GM19025 (cell line): Measurements from ENCODE around the gene EPC1.

Experiments
- ATAC-seq: cut with Tn5 transposase; IDR thresholded peaks from one replicate; pipeline ENCODE4 v1.9.1; 2021; ENCODE audit warnings: mild to moderate bottlenecking, low read depth, moderate library complexity; ENCODE audit not compliant: unreplicated experiment

Gene EPC1

DNA sequence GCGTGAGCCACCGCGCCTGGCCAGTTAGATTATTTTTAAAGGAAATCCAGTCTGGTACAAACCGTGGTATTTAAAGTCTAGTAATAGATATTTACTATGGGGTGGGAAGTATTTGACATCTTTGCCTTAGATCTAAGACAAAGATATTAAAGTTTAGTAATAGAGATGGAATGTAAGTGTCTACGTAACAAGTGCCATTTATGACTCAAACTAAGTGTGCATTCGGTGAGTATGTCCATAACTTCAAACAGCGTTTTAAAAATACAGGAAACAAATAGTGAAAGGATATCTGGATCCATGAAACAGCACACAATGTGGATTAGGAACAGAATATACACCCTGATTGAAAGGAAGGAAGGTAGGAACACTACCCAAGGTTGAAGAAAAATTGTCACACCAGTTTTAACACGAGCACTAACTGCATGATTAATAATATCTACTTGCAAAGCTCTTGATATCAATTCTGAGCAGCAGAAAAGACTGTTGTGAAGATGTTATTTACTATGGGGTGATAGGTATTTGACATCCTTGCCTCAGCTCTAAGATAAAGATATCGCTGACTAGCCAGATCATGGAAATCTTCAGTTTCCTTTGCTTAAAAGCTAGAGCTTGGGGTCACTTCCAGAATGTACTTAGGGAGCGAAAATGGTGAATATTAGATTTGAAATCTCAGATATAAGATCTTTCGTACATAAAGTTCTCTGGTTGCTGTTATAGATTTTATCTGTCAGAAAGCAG is 48.7 kb downstream of the EPC1 start:
- ATAC-seq: no peak

DNA sequence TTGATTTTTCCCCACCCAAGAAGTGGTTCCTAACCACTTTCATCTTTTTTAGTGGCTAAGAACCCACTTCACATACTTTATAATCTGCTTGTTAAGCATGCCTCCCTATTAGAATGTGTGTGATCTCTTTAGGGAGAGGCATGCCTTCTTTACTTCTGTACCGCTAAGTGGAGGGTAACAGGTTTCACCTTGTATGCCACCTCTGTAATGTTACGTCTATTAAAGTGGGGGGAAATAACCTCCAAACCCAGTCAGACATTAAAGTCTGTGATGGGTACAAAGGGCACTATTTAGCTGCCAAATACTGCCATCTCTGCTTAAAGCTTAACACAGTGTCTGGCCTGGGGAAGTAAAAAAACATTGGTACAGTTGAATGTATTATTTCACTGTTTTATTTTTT is 51.9 kb downstream of the EPC1 start:
- ATAC-seq: no peak

DNA sequence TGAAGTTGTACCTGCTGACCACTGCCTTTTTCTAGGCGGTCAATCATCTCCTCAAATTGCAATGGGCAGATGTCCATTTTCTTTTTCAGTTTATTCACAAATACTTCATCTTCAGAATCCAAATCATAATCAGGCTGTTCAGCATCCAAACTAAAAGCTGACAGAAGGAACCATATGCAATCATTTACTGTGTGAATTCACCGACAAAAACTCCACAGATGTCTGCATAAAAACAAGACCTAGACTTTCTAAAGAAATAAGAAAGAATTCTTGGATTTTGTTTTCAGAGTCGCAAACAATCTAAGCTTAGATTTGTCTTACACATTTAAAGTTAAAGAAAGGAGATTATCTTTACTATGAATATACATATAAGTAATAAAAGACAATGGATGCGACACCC is 53.4 kb downstream of the EPC1 start:
- ATAC-seq: no peak

DNA sequence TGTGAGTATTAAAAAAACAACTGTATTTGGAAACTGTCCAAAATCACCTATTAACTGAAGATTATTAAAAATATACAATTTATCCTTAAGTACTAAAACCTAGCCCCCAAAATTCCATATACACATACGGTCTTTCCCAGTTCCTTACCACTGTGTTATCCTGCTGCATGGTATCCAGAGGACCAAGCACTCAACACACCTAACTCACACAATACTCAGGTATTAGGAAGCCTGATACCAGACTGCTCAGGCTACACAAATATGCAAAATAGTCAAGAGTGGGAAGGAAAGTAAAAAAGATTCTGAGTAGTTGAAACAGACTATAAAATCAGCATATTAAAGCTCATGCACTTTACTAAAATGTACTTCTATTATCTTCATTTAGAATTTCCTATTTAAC is 67.2 kb downstream of the EPC1 start:
- ATAC-seq: no peak

DNA sequence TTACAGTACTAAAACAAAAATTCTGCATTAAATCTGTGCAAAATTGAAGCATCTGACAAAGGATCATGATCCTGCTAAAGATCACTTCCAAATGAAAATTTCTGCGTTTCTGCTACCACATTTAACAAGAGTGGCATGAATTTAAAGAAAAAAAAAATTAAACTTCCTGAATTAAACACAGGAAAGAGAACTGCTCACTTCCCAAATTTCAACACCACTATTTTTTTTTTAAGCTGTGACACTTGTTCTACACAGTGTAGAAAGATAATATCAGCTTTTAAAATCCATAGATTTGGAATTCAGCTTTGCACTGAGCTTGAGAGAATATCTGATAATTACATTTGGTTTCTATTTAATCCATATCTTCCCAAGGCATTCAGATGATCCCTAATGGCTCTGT is 73.6 kb downstream of the EPC1 start:
- no peak for ATAC-seq

DNA sequence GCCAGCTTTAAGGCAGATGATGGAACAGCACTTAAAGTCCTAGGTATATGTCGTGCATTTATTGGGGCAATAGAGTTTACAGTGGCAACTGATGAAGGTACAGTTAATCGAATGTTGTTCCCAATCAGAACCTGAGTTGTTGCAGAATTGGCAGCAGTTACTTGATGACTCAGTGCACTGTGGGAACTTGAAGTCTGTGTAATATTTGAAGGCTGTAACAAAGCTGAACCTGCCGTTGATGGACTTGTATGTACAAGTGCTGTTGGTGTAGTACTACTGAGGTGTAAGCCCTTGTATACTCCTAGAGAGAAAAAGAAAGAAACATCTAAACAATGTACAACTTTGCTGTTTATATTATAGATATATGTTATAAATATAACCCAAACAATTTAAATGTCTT is 75.3 kb downstream of the EPC1 start:
- ATAC-seq: no peak

DNA sequence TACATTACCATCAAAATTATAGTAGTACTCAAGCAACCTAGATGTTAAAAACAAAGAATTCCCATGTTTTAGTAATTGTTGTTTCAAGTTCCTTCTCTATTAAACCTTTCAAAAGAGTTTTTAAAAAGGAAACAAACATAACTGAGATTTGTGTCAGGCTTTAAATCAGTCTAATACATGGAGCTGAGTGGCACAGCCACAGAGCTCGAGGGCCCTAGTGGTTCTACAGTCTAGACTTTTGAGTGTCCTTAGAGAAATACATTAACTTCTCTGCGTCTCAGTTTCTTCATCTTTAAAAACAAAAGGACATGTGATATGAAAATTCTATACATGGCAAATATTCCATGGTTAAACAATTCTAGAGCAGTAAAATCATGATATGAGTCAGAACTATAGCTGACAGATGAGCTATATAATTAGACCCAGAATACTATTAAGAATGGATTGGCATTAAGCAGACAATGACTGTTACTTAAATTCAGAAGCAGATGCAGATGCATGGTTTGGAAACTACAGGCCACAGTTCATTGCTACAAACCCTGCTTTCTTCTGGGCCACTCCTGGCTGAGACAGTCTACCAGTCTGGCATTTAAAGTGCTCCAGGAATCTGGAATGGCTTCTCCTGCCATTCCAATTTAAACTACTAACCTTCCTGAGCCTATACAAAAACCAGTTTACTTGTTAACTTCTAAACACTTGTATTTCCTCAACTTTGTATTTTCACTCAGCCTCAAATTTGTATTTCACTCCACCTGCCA is 77.4 kb downstream of the EPC1 start:
- ATAC-seq: no peak

DNA sequence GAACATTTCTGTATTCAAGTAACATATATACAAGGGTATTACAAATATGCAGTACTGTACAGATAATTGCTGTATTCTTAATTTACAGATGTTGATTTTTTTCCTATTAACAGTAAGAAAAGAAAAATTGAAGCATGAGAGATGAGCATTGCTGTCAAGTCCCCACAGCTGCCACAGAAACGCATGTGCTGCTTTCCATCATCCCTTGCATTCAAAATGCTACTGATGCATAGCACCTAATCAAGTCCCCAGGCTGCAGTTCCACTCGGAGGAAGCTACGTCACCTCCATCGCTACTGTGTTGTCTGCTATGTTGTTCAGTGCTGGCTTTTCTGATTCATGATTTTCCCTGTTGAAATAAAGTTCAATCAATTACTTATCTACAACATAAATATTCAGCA is 78.2 kb downstream of the EPC1 start:
- no peak for ATAC-seq

DNA sequence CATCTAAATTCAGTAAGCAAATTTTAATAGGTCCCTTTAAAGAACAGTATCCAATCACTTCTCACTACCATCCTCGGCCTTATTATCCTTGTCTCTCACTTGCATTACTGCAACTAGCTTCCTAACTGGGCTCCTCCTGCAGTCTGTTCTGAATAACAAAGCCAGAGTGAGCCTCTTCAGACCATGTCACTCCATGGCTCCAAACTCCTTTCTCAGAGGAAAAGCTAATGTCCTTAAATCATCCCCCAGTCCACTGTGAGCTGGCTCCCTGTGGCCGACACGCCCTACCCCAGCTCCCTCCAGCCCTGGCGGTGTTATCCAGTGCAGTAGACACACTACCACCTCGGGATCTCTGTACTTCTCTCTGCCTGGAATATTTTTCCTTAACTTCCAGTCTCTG is 80.0 kb downstream of the EPC1 start:
- no peak for ATAC-seq

DNA sequence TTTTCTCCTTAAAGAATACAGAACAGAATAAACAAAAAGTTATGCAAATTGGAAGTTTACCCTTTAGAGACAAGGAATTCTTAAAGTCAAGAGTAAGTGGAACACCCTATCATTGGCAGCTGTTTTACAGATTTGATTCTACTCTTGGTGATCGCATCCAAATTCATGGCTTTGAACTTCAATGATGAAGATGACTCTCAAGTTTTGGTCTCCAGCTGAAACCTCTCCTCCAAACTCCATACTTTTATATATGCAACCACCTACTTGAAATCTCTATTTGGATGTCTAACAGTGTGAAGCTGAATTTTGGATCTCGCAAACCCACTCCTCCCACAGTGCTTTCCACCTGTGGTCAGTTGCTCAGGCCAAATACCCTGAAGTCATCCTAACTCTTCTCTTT is 80.4 kb downstream of the EPC1 start:
- no peak for ATAC-seq

DNA sequence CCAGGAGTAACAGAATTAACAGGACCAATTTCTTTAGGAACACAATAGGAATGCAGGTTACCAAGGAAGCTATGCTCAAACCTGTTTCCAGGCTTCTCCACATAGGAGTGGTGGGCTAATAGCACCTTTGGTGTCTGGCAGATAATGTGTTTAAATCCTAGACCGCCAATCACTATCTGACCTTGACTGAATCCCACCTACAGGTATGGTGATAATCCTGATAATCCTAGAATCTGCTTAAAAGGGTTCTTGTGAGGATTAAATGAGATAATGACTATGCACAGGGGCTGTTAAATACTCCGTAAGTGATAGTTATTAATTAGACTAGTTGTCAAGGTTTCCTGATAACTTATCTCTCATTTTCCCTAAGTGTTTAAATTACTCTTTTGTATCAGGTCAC is 81.2 kb downstream of the EPC1 start:
- no peak for ATAC-seq

DNA sequence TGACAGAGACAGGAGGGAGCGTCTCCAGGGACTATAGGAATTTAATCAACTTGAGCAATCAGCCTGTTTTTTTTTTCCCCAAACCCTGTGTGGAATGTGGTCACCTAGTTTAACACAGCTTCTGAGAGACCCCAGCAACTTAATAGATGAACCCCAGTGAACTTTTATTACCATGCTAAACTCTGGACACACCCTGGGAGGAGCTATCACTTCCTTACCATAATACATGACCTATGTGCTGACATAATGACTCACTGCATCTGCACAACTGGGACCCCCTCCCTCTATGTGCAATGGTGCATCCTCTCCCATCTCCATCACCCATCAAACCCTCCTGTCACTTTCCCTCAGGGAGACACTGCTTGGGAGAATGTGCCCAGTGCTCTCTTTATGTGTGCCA is 83.7 kb downstream of the EPC1 start:
- no peak for ATAC-seq

DNA sequence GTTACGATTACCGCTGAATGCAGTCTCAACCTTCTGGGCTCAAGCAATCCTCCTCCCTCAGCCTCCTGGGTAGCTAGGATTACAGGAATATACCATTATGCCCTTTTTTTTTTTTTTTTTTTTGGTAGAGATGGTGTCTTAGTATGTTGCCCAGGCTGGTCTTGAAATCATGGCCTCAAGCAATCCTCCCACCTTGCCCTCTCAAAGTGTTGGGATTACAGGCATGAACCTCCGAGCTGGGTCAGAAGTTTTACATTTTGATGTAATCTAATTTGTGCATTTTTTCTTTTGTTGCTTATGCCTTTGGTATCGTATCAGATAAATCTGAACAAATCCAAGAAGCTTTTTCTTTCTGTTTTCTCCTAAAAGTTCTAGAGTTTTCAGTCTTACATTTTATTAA is 87.4 kb downstream of the EPC1 start:
- ATAC-seq: no peak

DNA sequence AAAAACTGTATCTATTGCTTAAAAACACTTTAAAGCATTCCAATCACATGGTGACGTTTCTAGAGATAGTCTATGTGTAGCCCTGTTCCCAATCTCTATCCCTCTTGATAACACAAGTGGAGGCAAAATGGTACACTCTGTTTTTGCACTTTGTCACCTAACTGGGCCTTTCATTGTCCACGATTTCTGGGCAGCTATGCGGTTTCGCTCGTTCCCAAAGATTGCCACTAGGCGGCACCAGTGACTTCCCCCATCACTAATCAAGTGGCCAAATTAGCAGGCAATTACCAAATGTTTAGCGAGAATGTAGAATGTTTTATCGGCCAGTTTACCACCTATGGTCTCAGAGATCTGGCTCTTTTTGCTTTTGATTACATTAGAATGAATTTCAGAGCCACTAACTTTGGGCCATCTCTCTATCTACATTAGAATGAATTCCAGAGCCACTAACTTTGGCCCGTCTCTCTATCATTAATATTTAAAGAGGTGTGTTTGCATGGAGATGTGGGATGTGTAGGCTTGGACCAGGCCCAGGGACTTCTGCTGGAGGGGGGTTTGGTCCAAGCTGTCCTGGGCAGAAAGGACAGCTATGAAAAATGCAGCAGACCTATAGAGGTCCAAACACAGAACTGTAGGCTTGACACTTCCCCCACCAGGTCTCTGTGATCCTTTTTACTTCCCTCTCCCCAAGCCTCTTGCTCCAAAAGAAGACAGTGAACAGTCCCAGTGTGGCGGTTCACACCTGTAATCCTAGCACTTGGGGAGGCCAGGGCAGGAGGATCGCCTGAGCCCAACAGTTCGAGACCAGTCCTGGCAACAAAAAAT is 90.1 kb downstream of the EPC1 start:
- peak; percentile 51 for ATAC-seq

DNA sequence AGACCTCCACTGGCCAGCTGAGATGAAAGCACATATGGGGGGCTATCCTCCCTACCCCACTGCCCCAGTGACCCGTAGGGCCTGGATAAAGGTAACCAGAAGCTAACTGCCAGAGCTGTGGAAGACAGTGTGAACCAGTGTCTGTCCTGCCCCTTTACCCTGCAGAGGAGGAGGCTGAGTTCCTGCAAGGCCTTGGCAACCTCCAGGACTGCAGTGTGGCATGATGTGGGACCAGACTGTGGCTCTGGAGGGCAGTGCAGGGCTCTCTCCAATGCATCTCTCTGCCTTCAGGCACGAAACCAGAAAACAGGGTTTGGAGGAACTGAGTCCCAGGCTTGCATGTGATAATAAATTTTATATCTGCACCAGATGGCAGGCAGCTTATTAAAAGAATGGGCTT is 93.1 kb downstream of the EPC1 start:
- no peak for ATAC-seq

DNA sequence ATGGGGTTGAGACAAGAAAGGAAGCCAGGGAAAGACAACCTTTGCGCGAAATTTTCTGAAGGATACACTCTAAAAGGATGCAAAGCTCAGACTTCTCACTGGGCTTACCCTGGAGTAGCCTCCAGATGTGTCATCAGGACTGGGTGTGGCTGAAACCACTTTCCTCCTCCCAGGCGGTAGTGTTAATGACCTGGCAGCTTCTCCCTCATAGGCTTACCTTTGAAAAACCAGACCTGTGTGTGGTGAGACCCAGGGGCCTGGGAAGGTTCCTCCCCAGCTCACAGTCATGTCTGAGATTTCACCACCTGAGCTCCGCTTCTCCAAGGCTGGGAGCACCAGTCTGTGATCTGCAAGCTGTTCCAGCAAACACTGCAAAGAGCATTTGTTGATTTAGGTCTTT is 93.7 kb downstream of the EPC1 start:
- ATAC-seq: no peak

DNA sequence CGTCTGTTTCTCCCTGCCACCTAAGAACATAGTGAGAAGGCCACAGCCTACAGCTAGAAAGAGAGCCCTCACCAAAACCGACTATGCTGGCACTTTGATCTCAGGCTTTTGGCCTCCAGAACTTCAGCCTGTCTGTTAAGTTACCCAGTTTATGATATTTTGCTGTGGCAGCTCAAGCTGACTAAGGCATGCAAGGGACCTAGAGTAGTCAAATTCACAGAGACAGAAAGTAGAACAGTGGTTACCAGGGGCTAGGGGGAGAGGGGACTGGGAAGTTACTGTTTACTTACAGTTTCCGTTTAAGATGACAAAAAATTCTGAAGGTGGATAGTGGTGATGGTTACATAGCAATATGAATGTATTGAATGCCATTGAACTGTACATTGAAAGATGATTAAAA is 96.5 kb downstream of the EPC1 start:
- peak; percentile 80 for ATAC-seq

DNA sequence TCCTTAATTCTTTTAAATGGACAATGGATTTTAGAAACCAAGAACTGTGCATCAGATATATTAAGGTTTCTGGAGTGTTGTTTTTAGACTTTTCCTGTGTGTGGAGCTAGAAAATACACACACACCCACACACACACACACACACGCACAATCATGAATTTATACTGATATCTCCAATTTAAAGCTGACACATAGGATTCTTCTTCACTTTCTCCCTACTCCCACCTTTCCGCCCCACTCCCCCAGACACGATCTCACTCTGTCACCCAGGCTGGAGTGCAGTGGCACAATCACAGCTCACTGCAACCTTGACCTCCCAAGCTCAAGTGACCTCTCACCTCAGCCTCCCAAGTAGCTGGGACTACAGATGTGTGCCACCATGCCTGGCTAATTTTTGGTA is 100.3 kb downstream of the EPC1 start:
- ATAC-seq: no peak

DNA sequence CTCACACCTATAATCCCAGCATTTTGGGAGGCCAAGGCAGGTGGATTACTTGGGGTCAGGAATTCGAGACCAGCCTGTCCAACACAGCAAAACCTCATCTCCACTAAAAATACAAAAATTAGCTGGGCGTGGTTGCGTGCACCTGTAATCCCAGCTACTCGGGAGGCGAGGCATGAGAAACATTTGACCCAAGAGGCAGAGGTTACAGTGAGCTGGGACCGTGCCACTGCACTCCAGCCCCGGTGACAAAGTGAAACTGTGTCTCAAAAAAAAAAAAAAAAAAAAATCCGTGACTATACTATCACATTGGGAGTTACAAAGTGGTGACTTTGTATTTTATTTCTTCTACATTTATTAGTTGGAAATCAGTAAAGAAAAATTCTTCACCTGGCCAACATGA is 101.2 kb downstream of the EPC1 start:
- no peak for ATAC-seq

DNA sequence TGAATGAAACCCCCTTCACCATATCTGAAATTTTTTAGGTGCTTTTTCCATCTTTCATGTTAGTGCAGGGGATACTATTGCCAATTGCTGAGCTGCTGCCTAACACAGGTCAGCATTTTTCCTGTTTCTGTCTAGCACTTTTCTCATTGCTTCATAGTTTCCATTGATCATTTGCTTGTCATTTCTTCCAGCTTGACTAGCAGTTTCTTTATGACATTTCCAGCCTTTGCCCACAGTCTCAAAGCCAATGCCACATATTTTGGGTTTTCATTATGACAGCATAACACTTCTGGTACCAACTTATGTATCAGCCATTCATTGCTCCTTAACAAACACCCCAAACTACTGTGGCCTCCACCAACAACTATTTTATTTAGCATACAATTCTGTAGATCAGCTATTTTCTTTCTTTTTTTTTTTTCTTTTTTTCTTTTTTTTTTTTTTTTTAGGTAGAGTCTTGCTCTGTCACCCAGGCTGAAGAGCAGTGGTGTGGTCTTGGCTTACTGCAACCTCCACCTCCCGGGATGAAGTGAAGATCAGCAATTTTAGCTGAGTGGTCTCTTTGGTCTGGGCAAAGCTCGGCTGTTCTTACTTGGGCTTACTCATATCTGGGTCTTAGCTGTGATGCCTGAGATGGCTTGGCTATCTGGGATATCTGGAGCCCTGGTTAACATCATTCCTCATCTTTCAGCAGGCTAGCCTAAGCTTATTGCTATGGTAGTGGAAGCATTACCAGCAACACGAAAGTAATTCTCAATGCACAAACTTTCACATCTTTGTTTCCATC is 102.3 kb downstream of the EPC1 start:
- ATAC-seq: no peak

DNA sequence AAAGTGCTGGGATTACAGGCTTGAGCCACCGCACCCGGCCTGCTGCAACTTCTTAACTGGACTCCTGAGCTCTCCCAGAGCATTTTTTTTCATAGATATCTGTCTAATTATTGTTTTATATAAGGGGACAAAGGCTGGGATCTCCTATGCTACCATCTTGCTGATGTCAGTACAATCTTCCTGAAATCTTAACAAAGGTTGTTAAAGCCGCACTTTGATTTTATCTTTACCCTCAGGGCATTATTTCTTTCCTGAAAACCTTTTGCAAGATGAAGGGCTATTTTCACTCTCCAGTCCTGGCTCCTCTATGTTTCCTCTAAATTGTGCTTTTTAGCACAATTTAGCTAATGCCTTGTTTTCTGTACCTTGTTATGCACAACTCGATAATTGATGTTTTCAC is 102.9 kb downstream of the EPC1 start:
- no peak for ATAC-seq
